T-cell (primary cell): Measurements from ENCODE around the gene EVC. TPM values are rescaled to one million over a fixed set of nuclear protein-coding genes. Genes with fewer than 3 reads are reported as not detected.

ENCODE experiments used
- ATAC-seq, 4 experiments: fragments of 200-7000 bp in 3 of 4; fragments of 150-1000 bp in 1 of 4; cut with Tn5 transposase; replicated peaks in 1 of 4; 1 replicate in 3 of 4; 2 replicates in 1 of 4; pipeline ENCODE4 v1.10.0; 2021; ENCODE audit warnings: moderate library complexity in 3 of 4, mild to moderate bottlenecking in 2 of 4, moderate number of reproducible peaks in 1 of 4
- CTCF ChIA-PET, 2 donors: fragments of 300-600 bp; sonication (Branson Sonifier 250); formaldehyde crosslinking; loops; one replicate each; lab custom pipeline; 2022; ENCODE audit warnings: antibody characterized with exemption in 2 of 2; lab: Charles Lee
- POLR2A ChIA-PET, 2 donors: fragments of 300-600 bp; sonication (Branson Sonifier 250); formaldehyde crosslinking; loops; one replicate each; lab custom pipeline; 2022; ENCODE audit warnings: antibody characterized with exemption in 2 of 2; lab: Charles Lee
- DNase-seq, 35 experiments: peaks; one replicate each; pipeline versions ENCODE4 v3.0.0 to v3.0.0-alpha.2; 2013 to 2023
- H3K27ac ChIP-seq: one replicate; pipeline ENCODE4 v1.5.1; 2013; ENCODE audit warnings: low read length
- H3K27me3 ChIP-seq, 2 experiments: replicated peaks in 1 of 2; 1 replicate in 1 of 2; 2 replicates in 1 of 2; pipeline versions ENCODE4 v1.6.1 to v1.7.0; 2013; ENCODE audit warnings: low read length in 1 of 2, mixed read lengths in 1 of 2; ENCODE audit not compliant: control insufficient read depth in 2 of 2, insufficient read depth in 2 of 2; ENCODE audit errors: extremely low read depth in 1 of 2
- H3K36me3 ChIP-seq, 2 donors: 1 replicate in 1 of 2; 2 replicates in 1 of 2; pipeline versions ENCODE4 v1.6.1 to v1.7.0; 2013; ENCODE audit warnings: low read length in 1 of 2; ENCODE audit not compliant: control insufficient read depth in 2 of 2, insufficient read depth in 1 of 2; ENCODE audit errors: extremely low read depth in 1 of 2
- H3K4me1 ChIP-seq, 2 experiments: 1 replicate in 1 of 2; 2 replicates in 1 of 2; pipeline versions ENCODE4 v1.6.1 to v1.7.0; 2013; ENCODE audit warnings: low read length in 2 of 2, mixed read lengths in 1 of 2; ENCODE audit not compliant: insufficient read depth in 2 of 2, control insufficient read depth in 1 of 2; ENCODE audit errors: extremely low read depth in 1 of 2
- H3K4me3 ChIP-seq, 2 donors: 1 replicate in 1 of 2; 2 replicates in 1 of 2; pipeline versions ENCODE4 v1.5.1 to v1.7.0; 2013; ENCODE audit warnings: mild to moderate bottlenecking in 2 of 2, low read length in 1 of 2, moderate library complexity in 1 of 2; ENCODE audit not compliant: control insufficient read depth in 1 of 2; ENCODE audit errors: extremely low read depth in 1 of 2
- H3K9me3 ChIP-seq: 2 replicates; pipeline ENCODE4 v1.7.0; 2013
- H3K27ac Mint-ChIP-seq, 2 donors: one replicate each; pipeline ENCODE4 v1.8.0; 2020 to 2021; ENCODE audit warnings: mild to moderate bottlenecking in 2 of 2, mixed read lengths in 2 of 2
- H3K27me3 Mint-ChIP-seq, 2 donors: one replicate each; pipeline ENCODE4 v1.8.0; 2021 to 2022; ENCODE audit warnings: mixed read lengths in 2 of 2
- H3K36me3 Mint-ChIP-seq: one replicate; pipeline ENCODE4 v1.8.0; 2021; ENCODE audit warnings: mixed read lengths
- H3K4me1 Mint-ChIP-seq, 3 donors: one replicate each; pipeline ENCODE4 v1.8.0; 2020 to 2022; ENCODE audit warnings: mixed read lengths in 3 of 3, mild to moderate bottlenecking in 1 of 3
- H3K4me3 Mint-ChIP-seq, 3 donors: one replicate each; pipeline ENCODE4 v1.8.0; 2020 to 2022; ENCODE audit warnings: mild to moderate bottlenecking in 3 of 3, mixed read lengths in 3 of 3, moderate library complexity in 3 of 3
- H3K9me3 Mint-ChIP-seq, 3 donors: one replicate each; pipeline ENCODE4 v1.8.0; 2020 to 2022; ENCODE audit warnings: mixed read lengths in 3 of 3
- WGBS: methylation state at CpG from one replicate; pipeline ENCODE4 v1.1.5; 2013; ENCODE audit warnings: missing lambda C conversion rate; ENCODE audit not compliant: insufficient coverage; 5-methylcytosine and 5-hydroxymethylcytosine counted together
- total RNA-seq, 35 experiments: library from RNA in 6 of 35; stranded (reverse) in 6 of 35; fragments of 120-200 nt in 1 of 35; gene quantifications; one replicate each; pipeline versions ENCODE4 v1.2.1 to v1.2.4 and lab custom pipeline; 2013 to 2026

EVC gene
- total RNA-seq, 5 donors from 2014 or later (not counting 1 experiment from before 2014, with no cell fraction given), result 0.40 to 3.6 (median 1.6) TPM

DNA sequence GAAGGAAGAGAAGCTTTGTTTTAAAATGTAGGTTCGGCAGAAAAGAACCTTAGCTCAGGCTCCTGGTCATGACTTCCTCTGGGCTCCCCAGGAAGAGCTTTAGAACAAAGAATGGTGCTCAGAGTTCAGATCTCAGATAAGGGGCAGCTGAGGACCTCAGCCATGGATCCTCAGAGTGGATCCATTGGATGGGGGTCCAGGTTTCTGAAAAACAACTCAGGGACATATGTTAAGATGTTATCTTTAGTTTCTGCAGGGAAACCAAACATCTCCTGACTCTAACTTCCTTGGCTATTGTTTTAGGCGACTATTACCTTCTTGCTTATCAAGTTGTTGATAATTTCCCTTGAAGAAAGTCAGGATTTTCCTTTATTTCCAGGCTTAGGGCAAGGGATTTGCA is 5.4 kb downstream of the EVC start:
- Histone ChIP-seq H3K9me3 (no peaks in the 10 kb centered on the region), H3K4me1 (peaks cover 0 to 2% of the 10 kb centered on the region in 2 experiments), H3K4me3 (no peak overlapping the region), H3K27me3 (peaks cover 9 to 15% of the 10 kb centered on the region in 2 experiments), H3K36me3 (no peaks in the 10 kb centered on the region), H3K27ac (no peak overlapping the region)
- peaks cover 16 to 33% of the 10 kb centered on the region in 2 donors for H3K27me3 Mint-ChIP-seq
- H3K4me3 Mint-ChIP-seq, result no peak overlapping the region
- POLR2A ChIA-PET, result no interaction called here
- CTCF ChIA-PET, result no interaction called here
- peaks cover 4% of the 10 kb centered on the region for H3K36me3 Mint-ChIP-seq
- ATAC-seq (no peak), DNase-seq (no peak)
- 62% methylated on average over 1 of the region's 2 CpGs for WGBS
- no peak overlapping the region for H3K27ac Mint-ChIP-seq
- H3K4me1 Mint-ChIP-seq, result peaks cover 0 to 3% (median 0%) of the 10 kb centered on the region in 3 donors
- peaks cover 6 to 21% (median 20%) of the 10 kb centered on the region in 3 donors for H3K9me3 Mint-ChIP-seq

DNA sequence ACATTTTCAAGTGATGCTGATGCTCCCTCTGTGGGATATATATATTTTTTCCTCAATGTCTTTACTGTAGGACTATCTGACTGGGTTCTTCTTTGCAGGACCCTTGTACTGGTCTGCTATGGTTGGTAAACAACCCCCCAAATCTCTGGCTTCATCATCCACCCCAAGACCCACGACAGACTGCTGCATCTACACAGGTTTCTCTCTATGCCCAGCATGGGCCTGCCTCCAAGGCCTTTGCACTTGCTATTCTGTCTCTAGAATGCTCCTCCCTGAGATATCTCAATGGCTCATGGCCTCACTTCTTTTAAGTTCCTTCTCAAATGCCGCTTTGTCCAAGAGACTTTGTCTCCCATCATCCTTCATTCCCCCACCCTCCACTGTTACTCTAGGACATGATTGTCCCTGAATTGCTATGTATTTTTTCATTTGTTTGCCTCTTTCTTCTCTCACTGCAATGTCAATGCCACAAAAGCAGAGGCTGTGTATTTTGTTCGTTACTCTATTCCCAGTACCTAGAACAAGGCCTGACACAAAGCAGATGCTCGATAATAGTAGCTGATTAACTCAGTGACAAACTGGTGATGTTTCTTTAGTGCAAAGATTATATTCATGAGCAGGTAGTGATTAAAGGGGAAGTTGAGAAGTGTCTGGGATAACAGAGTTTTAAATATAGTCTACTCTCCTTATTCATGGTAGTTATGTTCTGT is 6.6 kb downstream of the EVC start:
- WGBS, result 80% methylated on average over 2 of the region's 4 CpGs
- peaks cover 3 to 6% of the 10 kb centered on the region in 2 experiments for H3K27me3 ChIP-seq
- ChIA-PET CTCF (no interaction called here), POLR2A (no interaction called here)
- H3K27ac Mint-ChIP-seq, result no peak overlapping the region
- no peak overlapping the region for H3K27ac ChIP-seq
- H3K4me1 Mint-ChIP-seq, result no peaks in the 10 kb centered on the region
- no peaks in the 10 kb centered on the region for H3K36me3 ChIP-seq
- H3K27me3 Mint-ChIP-seq, result peaks cover 7 to 23% of the 10 kb centered on the region in 2 donors
- H3K4me3 Mint-ChIP-seq, result no peak overlapping the region
- H3K4me3 ChIP-seq, result no peak overlapping the region
- ATAC-seq (no peak), DNase-seq (no peak)
- H3K4me1 ChIP-seq, result no peaks in the 10 kb centered on the region
- peaks cover 4% of the 10 kb centered on the region for H3K36me3 Mint-ChIP-seq
- H3K9me3 Mint-ChIP-seq, result peaks cover 6 to 20% (median 17%) of the 10 kb centered on the region in 3 donors
- no peaks in the 10 kb centered on the region for H3K9me3 ChIP-seq

DNA sequence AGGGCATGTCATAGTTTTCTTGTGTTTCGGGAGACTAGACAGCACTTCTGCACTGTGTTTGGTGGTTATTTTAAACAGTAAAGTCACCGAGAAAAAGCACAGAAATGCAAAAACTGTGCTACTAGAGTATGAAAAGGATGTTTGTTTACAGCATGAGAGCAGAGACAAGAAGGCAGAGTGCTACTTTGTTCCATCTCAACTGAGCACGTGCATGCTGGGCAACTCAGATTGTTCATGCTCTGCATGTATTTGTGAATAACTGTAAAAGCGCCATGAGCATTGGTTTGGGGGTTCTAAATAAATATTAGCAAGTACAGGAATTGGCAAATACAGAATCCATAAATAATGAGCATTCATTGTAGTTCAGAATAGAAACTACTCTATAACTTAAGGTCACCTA is 7.4 kb downstream of the EVC start:
- no peak for ATAC-seq
- Mint-ChIP-seq H3K4me3 (no peak overlapping the region), H3K27me3 (peaks cover 2 to 21% of the 10 kb centered on the region in 2 donors), H3K36me3 (peaks cover 4% of the 10 kb centered on the region), H3K27ac (no peak overlapping the region), H3K9me3 (peaks cover 6 to 20% (median 16%) of the 10 kb centered on the region in 3 donors), H3K4me1 (no peaks in the 10 kb centered on the region)
- Histone ChIP-seq H3K27me3 (peaks cover 0 to 6% of the 10 kb centered on the region in 2 experiments), H3K36me3 (no peaks in the 10 kb centered on the region), H3K4me1 (no peaks in the 10 kb centered on the region), H3K4me3 (no peak overlapping the region), H3K27ac (no peak overlapping the region), H3K9me3 (no peaks in the 10 kb centered on the region)
- WGBS, result 58% methylated on average over 2 of the region's 4 CpGs
- ChIA-PET POLR2A (no interaction called here), CTCF (no interaction called here)
- DNase-seq, result no peak

DNA sequence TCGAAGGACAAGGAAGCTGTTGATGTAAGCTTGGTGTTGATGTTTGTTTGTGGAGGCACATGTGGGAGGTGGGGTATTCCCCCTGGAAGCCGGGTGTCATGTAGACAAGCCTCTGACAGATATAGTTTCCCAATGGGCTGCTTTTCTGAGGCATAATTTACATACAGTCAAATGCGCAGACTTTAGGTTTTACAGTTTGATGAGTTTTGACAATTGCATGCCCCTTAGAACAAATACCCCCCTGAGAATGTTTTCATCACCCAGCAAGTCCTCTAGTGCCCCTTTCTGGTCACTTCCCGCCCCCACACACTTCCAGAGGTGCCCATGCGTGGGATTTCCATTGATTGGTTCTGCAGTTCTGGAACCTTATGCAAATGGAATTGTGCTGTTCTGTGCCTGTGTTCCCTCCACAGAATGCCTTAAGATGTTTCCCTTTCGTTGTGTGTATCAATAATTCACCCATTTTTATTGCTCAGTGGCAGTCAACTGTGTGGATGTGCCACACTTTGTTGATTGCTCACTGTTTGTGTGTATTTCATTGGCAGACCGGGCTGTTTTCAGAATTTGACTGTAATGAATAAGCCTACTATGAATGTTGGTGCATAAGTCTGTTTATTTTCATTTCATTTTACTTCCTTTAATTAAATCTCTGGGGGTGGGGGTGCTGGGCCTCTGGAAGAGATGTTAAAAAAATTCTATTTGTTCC is 8.5 kb downstream of the EVC start:
- CTCF ChIA-PET, result no interaction called here
- no peak for ATAC-seq
- no peak overlapping the region for H3K4me3 ChIP-seq

DNA sequence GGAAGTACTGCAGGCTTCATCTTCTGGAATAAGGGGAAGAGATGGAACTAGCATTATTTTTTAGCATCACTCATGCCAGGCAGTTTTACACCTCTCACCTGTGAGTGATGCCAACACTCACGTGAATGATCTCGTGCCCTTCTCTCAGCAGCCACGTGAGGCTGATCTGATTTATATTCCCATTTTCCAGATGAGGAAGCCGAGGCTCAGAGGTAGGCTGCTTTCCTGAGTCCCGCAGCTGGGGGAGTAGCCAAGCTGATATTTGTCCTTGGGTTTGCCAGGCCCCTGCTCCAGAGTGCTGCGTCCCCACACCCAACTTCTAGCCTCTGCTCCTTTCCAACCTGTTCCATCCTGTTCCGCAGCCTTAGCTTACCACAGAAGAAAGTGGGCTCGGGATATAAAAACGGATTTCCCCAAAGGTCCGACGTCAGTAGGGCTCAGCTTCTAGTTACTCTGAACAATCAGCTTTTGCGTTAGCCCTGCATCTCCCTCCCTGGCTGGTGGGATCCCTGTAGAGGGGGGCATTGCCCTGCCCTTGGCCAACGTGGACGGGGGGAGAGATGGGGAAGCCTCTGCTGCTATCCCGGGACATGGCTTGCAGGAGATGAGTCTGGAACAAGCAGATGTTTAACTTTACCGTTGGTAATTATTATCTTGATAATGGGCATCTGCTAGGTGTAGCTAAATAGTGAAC is 9.3 kb downstream of the EVC start:
- H3K4me3 Mint-ChIP-seq, result no peak overlapping the region
- no peak for ATAC-seq
- Histone ChIP-seq H3K4me3 (no peak overlapping the region), H3K4me1 (no peaks in the 10 kb centered on the region), H3K27ac (no peak overlapping the region), H3K27me3 (peaks cover 0 to 6% of the 10 kb centered on the region in 2 experiments), H3K36me3 (no peaks in the 10 kb centered on the region), H3K9me3 (no peaks in the 10 kb centered on the region)
- DNase-seq, result no peak
- CTCF ChIA-PET, result no interaction called here
- no peaks in the 10 kb centered on the region for H3K36me3 Mint-ChIP-seq
- 78% methylated on average over 10 of the region's 16 CpGs for WGBS
- no peaks in the 10 kb centered on the region for H3K4me1 Mint-ChIP-seq
- peaks cover 0 to 18% of the 10 kb centered on the region in 2 donors for H3K27me3 Mint-ChIP-seq
- POLR2A ChIA-PET, result no interaction called here
- H3K27ac Mint-ChIP-seq, result no peak overlapping the region
- H3K9me3 Mint-ChIP-seq, result peaks cover 3 to 12% (median 11%) of the 10 kb centered on the region in 3 donors

More for the DNA sequence above, 8.5 kb downstream of the EVC start:
- Mint-ChIP-seq H3K9me3 (peaks cover 3 to 16% (median 12%) of the 10 kb centered on the region in 3 donors), H3K4me3 (no peak overlapping the region), H3K27me3 (peaks cover 0 to 18% of the 10 kb centered on the region in 2 donors), H3K4me1 (no peaks in the 10 kb centered on the region), H3K36me3 (peaks cover 4% of the 10 kb centered on the region), H3K27ac (no peak overlapping the region)
- Histone ChIP-seq H3K4me1 (no peaks in the 10 kb centered on the region), H3K9me3 (no peaks in the 10 kb centered on the region), H3K27ac (no peak overlapping the region), H3K27me3 (peaks cover 0 to 6% of the 10 kb centered on the region in 2 experiments), H3K36me3 (no peaks in the 10 kb centered on the region)
- POLR2A ChIA-PET, result no interaction called here
- DNase-seq, result no peak
- WGBS, result 78% methylated on average over 3 of the region's 7 CpGs

DNA sequence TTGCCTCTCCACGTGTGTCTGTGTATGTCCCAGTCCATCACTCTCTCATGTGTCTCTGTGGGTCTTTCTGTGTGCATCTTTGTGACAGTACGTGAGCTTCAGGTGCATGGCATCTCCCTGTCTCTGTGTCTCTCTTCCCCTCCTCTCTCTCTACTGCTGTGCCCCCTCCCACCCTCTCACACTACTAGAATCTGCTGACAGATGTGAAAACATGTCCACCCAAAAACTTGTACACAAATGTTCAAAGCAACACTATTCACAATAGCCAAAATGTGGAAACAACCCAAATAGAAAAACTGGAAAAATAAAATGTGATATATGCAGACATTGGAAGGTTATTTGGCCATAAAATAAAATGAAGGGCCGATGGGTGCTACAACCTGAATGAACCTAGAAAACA is 10.0 kb downstream of the EVC start:
- CTCF ChIA-PET, result no interaction called here
- Histone ChIP-seq H3K9me3 (no peaks in the 10 kb centered on the region), H3K4me1 (no peaks in the 10 kb centered on the region), H3K27me3 (peaks cover 0 to 6% of the 10 kb centered on the region in 2 experiments), H3K27ac (no peak overlapping the region), H3K4me3 (no peak overlapping the region), H3K36me3 (no peaks in the 10 kb centered on the region)
- POLR2A ChIA-PET, result no interaction called here
- Mint-ChIP-seq H3K27me3 (peaks cover 0 to 18% of the 10 kb centered on the region in 2 donors), H3K9me3 (peaks cover 2 to 12% (median 10%) of the 10 kb centered on the region in 3 donors), H3K36me3 (no peaks in the 10 kb centered on the region), H3K27ac (no peak overlapping the region), H3K4me3 (no peak overlapping the region), H3K4me1 (no peaks in the 10 kb centered on the region)
- no peak for DNase-seq
- ATAC-seq, result no peak
- WGBS, result 73% methylated on average over 2 of the region's 3 CpGs
